PC-3 (cell line): ENCODE results near the gene EFCAB11.

Source experiments
- CTCF ChIP-seq: fragments of 300-600 bp; sonication (generic); conservative IDR thresholded peaks from 2 replicates; pipeline ENCODE4 v1.5.1; 2017; ENCODE audit warnings: antibody characterized with exemption, low read depth, mild to moderate bottlenecking, low read length
- EZH2phosphoT487 ChIP-seq: fragments of 300-600 bp; sonication (generic); IDR thresholded peaks from 2 replicates; pipeline ENCODE4 v1.6.1; 2018; ENCODE audit warnings: mild to moderate bottlenecking, antibody characterized with exemption, low read length, borderline replicate concordance

GRCh38 chr14:89806451-89806850 is 148.1 kb downstream of the EFCAB11 start:
- TF ChIP-seq CTCF (no peak), EZH2phosphoT487 (no peak)
